GM23338 (cell line): Measurements from ENCODE around the gene GRIA1. TPM values are rescaled to one million over a fixed set of nuclear protein-coding genes. Genes with fewer than 3 reads are reported as not detected.

Source experiments
- ATAC-seq: fragments of 200-7000 bp; cut with Tn5 transposase; 3 replicates; pipeline ENCODE4 v1.9.1; 2020
- DNase-seq: peaks from one replicate; pipeline ENCODE4 v3.0.0-alpha.2; 2015; ENCODE audit warnings: low spot score
- H2AFZ ChIP-seq: fragments of 200-600 bp; sonication (generic); 2 replicates; pipeline ENCODE4 v1.8.0; 2016; ENCODE audit warnings: antibody characterized with exemption, mild to moderate bottlenecking, moderate library complexity
- H3F3A ChIP-seq: fragments of 200-600 bp; sonication (generic); replicated peaks from 2 replicates; pipeline ENCODE4 v1.8.0; 2017; ENCODE audit warnings: antibody characterized with exemption, mixed run types, low read depth
- H3K27ac ChIP-seq: fragments of 200-600 bp; sonication (generic); 2 replicates; pipeline ENCODE4 v1.6.1; 2016; ENCODE audit warnings: low read depth
- H3K27me3 ChIP-seq: fragments of 200-600 bp; sonication (generic); 2 replicates; pipeline ENCODE4 v1.8.0; 2016; ENCODE audit warnings: mild to moderate bottlenecking, mixed run types, moderate library complexity; ENCODE audit not compliant: insufficient read depth
- H3K36me3 ChIP-seq: fragments of 200-600 bp; sonication (generic); 2 replicates; pipeline ENCODE4 v1.8.0; 2016; ENCODE audit warnings: mild to moderate bottlenecking; ENCODE audit not compliant: insufficient read depth
- H3K4me1 ChIP-seq: fragments of 200-600 bp; sonication (generic); 2 replicates; pipeline ENCODE4 v1.8.0; 2016; ENCODE audit warnings: mild to moderate bottlenecking, moderate library complexity; ENCODE audit not compliant: insufficient read depth
- H3K4me2 ChIP-seq: fragments of 200-600 bp; sonication (generic); 2 replicates; pipeline ENCODE4 v1.7.1; 2017; ENCODE audit warnings: mixed run types
- H3K4me3 ChIP-seq: fragments of 200-600 bp; sonication (generic); 2 replicates; pipeline ENCODE4 v1.6.1; 2016; ENCODE audit warnings: mixed run types
- H3K79me2 ChIP-seq: fragments of 200-600 bp; sonication (generic); replicated peaks from 2 replicates; pipeline ENCODE4 v1.8.0; 2017; ENCODE audit warnings: mild to moderate bottlenecking; ENCODE audit not compliant: insufficient read depth
- H3K9me2 ChIP-seq: fragments of 200-600 bp; sonication (generic); 2 replicates; pipeline ENCODE4 v1.8.0; 2017; ENCODE audit not compliant: insufficient read depth
- H4K20me1 ChIP-seq: fragments of 200-600 bp; sonication (generic); replicated peaks from 2 replicates; pipeline ENCODE4 v1.8.0; 2017; ENCODE audit warnings: mild to moderate bottlenecking; ENCODE audit not compliant: insufficient read depth
- H3K27ac Mint-ChIP-seq: 2 replicates; pipeline ENCODE4 v1.8.0; 2020; ENCODE audit warnings: inconsistent platforms, mild to moderate bottlenecking, moderate library complexity, mixed read lengths
- H3K27me3 Mint-ChIP-seq: 3 replicates; pipeline ENCODE4 v1.8.0; 2022; ENCODE audit warnings: low read depth, mild to moderate bottlenecking, moderate library complexity, mixed read lengths, inconsistent platforms; ENCODE audit not compliant: insufficient read depth, poor library complexity
- H3K36me3 Mint-ChIP-seq: 3 replicates; pipeline ENCODE4 v1.8.0; 2021; ENCODE audit warnings: low read depth, mild to moderate bottlenecking, inconsistent platforms, moderate library complexity, mixed read lengths
- H3K4me1 Mint-ChIP-seq: 3 replicates; pipeline ENCODE4 v1.8.0; 2020; ENCODE audit warnings: mild to moderate bottlenecking, inconsistent platforms, mixed read lengths
- H3K4me3 Mint-ChIP-seq: 3 replicates; pipeline ENCODE4 v1.8.0; 2021; ENCODE audit warnings: moderate library complexity, mild to moderate bottlenecking, inconsistent platforms, mixed read lengths
- H3K9me3 Mint-ChIP-seq: 3 replicates; pipeline ENCODE4 v1.8.0; 2020; ENCODE audit warnings: moderate library complexity, mild to moderate bottlenecking, inconsistent platforms, mixed read lengths
- CREB1 ChIP-seq: fragments of 250-450 bp; sonication (Bioruptor Pico); IDR thresholded peaks from 2 replicates; pipeline ENCODE4 v1.5.0; 2020; ENCODE audit warnings: low read depth, mild to moderate bottlenecking, moderate library complexity
- ETS1 ChIP-seq: IDR thresholded peaks from 2 replicates; pipeline ENCODE4 v1.6.1; 2016; ENCODE audit warnings: antibody characterized with exemption
- EZH2 ChIP-seq: fragments of 200-600 bp; sonication (generic); IDR thresholded peaks from one replicate; pipeline ENCODE4 v1.8.0; 2017; ENCODE audit warnings: antibody characterized with exemption, mild to moderate bottlenecking, low read depth; ENCODE audit not compliant: unreplicated experiment
- EZH2phosphoT487 ChIP-seq: fragments of 200-600 bp; sonication (generic); IDR thresholded peaks from one replicate; pipeline ENCODE4 v1.8.1; 2018; ENCODE audit warnings: antibody characterized with exemption; ENCODE audit not compliant: unreplicated experiment
- JUNB ChIP-seq: IDR thresholded peaks from one replicate; pipeline ENCODE4 v1.6.1; 2016; ENCODE audit warnings: antibody characterized with exemption; ENCODE audit not compliant: unreplicated experiment
- NANOG ChIP-seq: IDR thresholded peaks from 2 replicates; pipeline ENCODE4 v1.6.1; 2016; ENCODE audit warnings: antibody characterized with exemption, borderline replicate concordance
- POLR2AphosphoS5 ChIP-seq: IDR thresholded peaks from 2 replicates; pipeline ENCODE4 v1.6.1; 2016; ENCODE audit warnings: antibody characterized with exemption, low read depth
- STAT1 ChIP-seq: IDR thresholded peaks from one replicate; pipeline ENCODE4 v1.6.1; 2016; ENCODE audit warnings: antibody characterized with exemption; ENCODE audit not compliant: unreplicated experiment
- ZNF114 ChIP-seq: fragments of 250-450 bp; sonication (Bioruptor Pico); IDR thresholded peaks from 2 replicates; pipeline ENCODE4 v1.5.0; 2020; ENCODE audit warnings: mild to moderate bottlenecking, moderate library complexity
- ZNF331 ChIP-seq: fragments of 250-450 bp; sonication (Bioruptor Pico); IDR thresholded peaks from 2 replicates; pipeline ENCODE4 v1.5.0; 2020; ENCODE audit warnings: low read depth, mild to moderate bottlenecking, moderate library complexity
- polyA plus RNA-seq: library from polyadenylated mRNA; unstranded; fragments of >200 nt; fragmentation: Nextera tagmentation; extraction: Ambion mirVana; gene quantifications from 2 replicates; pipeline ENCODE4 v1.2.1, GENCODE V29; 2016
- total RNA-seq: library from RNA; depleted of rRNA; stranded (reverse); fragments of >200 nt; shearing (Covaris generic); gene quantifications from 2 replicates; pipeline ENCODE4 v1.2.3, GENCODE V29; 2014
- TF ChIP-seq, protein P1 (sequence below), 2 experiments: fragments of 200-600 bp in 1 of 2; sonication (generic) in 1 of 2; conservative IDR thresholded peaks; 2 replicates each; pipeline versions ENCODE4 v1.5.1 to v1.6.1; 2016 to 2017; ENCODE audit warnings: antibody characterized with exemption in 2 of 2, low read depth in 2 of 2, mild to moderate bottlenecking in 2 of 2, moderate library complexity in 1 of 2
- TF ChIP-seq, protein P2 (sequence below): IDR thresholded peaks from one replicate; pipeline ENCODE4 v1.6.1; 2018; ENCODE audit warnings: antibody characterized with exemption; ENCODE audit not compliant: unreplicated experiment
- TF ChIP-seq, protein P3 (sequence below): fragments of 250-450 bp; sonication (Bioruptor Pico); IDR thresholded peaks from 2 replicates; pipeline ENCODE4 v1.5.0; 2020; ENCODE audit warnings: mild to moderate bottlenecking, moderate library complexity

GRIA1 gene
- total and polyA plus RNA-seq, 2 experiments from 2014 or later: 1.0 to 1.7 TPM

GRCh38 chr5:153690236-153690635 lies 199.8 kb downstream of the GRIA1 start:
- Histone ChIP-seq H3K4me3 (no peak overlapping the region), H3K27me3 (no peaks in the 10 kb centered on the region), H3K36me3 (no peaks in the 10 kb centered on the region), H3K27ac (no peak overlapping the region), H3K4me1 (no peaks in the 10 kb centered on the region), H2AFZ (no peak overlapping the region), H3K79me2 (no peaks in the 10 kb centered on the region), H3K9me2 (peaks cover 12% of the 10 kb centered on the region; the same call in 1 of the 2 replicates), H3F3A (no peaks in the 10 kb centered on the region), H3K4me2 (no peak overlapping the region), H4K20me1 (no peaks in the 10 kb centered on the region; the same call in 1 of the 2 replicates)
- no peaks in the 10 kb centered on the region for H3K27me3 Mint-ChIP-seq
- H3K36me3 Mint-ChIP-seq: no peaks in the 10 kb centered on the region
- 0 out of 3 replicates have a peak, but pooled peaks cover 2% of the 10 kb centered on the region for H3K4me1 Mint-ChIP-seq
- H3K4me3 Mint-ChIP-seq: no peak overlapping the region
- H3K9me3 Mint-ChIP-seq: no peaks in the 10 kb centered on the region
- DNase-seq (no peak), ATAC-seq (no peak)
- TF ChIP-seq POLR2AphosphoS5: no peak
- no peak for TF ChIP-seq STAT1
- TF ChIP-seq, protein P1, sequence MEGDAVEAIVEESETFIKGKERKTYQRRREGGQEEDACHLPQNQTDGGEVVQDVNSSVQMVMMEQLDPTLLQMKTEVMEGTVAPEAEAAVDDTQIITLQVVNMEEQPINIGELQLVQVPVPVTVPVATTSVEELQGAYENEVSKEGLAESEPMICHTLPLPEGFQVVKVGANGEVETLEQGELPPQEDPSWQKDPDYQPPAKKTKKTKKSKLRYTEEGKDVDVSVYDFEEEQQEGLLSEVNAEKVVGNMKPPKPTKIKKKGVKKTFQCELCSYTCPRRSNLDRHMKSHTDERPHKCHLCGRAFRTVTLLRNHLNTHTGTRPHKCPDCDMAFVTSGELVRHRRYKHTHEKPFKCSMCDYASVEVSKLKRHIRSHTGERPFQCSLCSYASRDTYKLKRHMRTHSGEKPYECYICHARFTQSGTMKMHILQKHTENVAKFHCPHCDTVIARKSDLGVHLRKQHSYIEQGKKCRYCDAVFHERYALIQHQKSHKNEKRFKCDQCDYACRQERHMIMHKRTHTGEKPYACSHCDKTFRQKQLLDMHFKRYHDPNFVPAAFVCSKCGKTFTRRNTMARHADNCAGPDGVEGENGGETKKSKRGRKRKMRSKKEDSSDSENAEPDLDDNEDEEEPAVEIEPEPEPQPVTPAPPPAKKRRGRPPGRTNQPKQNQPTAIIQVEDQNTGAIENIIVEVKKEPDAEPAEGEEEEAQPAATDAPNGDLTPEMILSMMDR (conservative IDR thresholded peaks at IDR 0.05; ENCODE audit: low read depth in 2 of 2): no peak
- TF ChIP-seq ZNF331 (CRISPR knock-in tag): no peak
- TF ChIP-seq, protein P2, sequence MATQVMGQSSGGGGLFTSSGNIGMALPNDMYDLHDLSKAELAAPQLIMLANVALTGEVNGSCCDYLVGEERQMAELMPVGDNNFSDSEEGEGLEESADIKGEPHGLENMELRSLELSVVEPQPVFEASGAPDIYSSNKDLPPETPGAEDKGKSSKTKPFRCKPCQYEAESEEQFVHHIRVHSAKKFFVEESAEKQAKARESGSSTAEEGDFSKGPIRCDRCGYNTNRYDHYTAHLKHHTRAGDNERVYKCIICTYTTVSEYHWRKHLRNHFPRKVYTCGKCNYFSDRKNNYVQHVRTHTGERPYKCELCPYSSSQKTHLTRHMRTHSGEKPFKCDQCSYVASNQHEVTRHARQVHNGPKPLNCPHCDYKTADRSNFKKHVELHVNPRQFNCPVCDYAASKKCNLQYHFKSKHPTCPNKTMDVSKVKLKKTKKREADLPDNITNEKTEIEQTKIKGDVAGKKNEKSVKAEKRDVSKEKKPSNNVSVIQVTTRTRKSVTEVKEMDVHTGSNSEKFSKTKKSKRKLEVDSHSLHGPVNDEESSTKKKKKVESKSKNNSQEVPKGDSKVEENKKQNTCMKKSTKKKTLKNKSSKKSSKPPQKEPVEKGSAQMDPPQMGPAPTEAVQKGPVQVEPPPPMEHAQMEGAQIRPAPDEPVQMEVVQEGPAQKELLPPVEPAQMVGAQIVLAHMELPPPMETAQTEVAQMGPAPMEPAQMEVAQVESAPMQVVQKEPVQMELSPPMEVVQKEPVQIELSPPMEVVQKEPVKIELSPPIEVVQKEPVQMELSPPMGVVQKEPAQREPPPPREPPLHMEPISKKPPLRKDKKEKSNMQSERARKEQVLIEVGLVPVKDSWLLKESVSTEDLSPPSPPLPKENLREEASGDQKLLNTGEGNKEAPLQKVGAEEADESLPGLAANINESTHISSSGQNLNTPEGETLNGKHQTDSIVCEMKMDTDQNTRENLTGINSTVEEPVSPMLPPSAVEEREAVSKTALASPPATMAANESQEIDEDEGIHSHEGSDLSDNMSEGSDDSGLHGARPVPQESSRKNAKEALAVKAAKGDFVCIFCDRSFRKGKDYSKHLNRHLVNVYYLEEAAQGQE: no peak
- no peak for TF ChIP-seq ZNF114 (CRISPR knock-in tag)
- TF ChIP-seq, protein P3, sequence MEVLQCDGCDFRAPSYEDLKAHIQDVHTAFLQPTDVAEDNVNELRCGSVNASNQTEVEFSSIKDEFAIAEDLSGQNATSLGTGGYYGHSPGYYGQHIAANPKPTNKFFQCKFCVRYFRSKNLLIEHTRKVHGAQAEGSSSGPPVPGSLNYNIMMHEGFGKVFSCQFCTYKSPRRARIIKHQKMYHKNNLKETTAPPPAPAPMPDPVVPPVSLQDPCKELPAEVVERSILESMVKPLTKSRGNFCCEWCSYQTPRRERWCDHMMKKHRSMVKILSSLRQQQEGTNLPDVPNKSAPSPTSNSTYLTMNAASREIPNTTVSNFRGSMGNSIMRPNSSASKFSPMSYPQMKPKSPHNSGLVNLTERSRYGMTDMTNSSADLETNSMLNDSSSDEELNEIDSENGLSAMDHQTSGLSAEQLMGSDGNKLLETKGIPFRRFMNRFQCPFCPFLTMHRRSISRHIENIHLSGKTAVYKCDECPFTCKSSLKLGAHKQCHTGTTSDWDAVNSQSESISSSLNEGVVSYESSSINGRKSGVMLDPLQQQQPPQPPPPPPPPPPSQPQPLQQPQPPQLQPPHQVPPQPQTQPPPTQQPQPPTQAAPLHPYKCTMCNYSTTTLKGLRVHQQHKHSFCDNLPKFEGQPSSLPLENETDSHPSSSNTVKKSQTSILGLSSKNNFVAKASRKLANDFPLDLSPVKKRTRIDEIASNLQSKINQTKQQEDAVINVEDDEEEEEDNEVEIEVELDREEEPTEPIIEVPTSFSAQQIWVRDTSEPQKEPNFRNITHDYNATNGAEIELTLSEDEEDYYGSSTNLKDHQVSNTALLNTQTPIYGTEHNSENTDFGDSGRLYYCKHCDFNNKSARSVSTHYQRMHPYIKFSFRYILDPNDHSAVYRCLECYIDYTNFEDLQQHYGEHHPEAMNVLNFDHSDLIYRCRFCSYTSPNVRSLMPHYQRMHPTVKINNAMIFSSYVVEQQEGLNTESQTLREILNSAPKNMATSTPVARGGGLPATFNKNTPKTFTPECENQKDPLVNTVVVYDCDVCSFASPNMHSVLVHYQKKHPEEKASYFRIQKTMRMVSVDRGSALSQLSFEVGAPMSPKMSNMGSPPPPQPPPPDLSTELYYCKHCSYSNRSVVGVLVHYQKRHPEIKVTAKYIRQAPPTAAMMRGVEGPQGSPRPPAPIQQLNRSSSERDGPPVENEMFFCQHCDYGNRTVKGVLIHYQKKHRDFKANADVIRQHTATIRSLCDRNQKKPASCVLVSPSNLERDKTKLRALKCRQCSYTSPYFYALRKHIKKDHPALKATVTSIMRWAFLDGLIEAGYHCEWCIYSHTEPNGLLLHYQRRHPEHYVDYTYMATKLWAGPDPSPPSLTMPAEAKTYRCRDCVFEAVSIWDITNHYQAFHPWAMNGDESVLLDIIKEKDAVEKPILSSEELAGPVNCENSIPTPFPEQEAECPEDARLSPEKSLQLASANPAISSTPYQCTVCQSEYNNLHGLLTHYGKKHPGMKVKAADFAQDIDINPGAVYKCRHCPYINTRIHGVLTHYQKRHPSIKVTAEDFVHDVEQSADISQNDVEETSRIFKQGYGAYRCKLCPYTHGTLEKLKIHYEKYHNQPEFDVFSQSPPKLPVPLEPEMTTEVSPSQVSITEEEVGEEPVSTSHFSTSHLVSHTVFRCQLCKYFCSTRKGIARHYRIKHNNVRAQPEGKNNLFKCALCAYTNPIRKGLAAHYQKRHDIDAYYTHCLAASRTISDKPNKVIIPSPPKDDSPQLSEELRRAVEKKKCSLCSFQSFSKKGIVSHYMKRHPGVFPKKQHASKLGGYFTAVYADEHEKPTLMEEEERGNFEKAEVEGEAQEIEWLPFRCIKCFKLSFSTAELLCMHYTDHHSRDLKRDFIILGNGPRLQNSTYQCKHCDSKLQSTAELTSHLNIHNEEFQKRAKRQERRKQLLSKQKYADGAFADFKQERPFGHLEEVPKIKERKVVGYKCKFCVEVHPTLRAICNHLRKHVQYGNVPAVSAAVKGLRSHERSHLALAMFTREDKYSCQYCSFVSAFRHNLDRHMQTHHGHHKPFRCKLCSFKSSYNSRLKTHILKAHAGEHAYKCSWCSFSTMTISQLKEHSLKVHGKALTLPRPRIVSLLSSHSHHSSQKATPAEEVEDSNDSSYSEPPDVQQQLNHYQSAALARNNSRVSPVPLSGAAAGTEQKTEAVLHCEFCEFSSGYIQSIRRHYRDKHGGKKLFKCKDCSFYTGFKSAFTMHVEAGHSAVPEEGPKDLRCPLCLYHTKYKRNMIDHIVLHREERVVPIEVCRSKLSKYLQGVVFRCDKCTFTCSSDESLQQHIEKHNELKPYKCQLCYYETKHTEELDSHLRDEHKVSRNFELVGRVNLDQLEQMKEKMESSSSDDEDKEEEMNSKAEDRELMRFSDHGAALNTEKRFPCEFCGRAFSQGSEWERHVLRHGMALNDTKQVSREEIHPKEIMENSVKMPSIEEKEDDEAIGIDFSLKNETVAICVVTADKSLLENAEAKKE (CRISPR knock-in tag): no peak
- no peak for TF ChIP-seq CREB1 (CRISPR knock-in tag)
- no peak for TF ChIP-seq EZH2
- TF ChIP-seq EZH2phosphoT487: no peak
- TF ChIP-seq JUNB: no peak
- TF ChIP-seq NANOG: no peak
- TF ChIP-seq ETS1: no peak
- H3K27ac Mint-ChIP-seq: no peak overlapping the region
